COR-L47 (cell line): ENCODE results near the gene C12orf76.
"Not testable (repeated sequence)": the region's sequence is repeated elsewhere in the genome, so short reads cannot be mapped to it uniquely, and the experiment has no call there.

Experiments
- DNase-seq: peaks from one replicate; lab custom pipeline; 2025; lab: John Stamatoyannopoulos, UW

C12orf76 gene, protein sequence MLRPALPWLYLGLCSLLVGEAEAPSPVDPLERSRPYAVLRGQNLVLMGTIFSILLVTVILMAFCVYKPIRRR

DNA sequence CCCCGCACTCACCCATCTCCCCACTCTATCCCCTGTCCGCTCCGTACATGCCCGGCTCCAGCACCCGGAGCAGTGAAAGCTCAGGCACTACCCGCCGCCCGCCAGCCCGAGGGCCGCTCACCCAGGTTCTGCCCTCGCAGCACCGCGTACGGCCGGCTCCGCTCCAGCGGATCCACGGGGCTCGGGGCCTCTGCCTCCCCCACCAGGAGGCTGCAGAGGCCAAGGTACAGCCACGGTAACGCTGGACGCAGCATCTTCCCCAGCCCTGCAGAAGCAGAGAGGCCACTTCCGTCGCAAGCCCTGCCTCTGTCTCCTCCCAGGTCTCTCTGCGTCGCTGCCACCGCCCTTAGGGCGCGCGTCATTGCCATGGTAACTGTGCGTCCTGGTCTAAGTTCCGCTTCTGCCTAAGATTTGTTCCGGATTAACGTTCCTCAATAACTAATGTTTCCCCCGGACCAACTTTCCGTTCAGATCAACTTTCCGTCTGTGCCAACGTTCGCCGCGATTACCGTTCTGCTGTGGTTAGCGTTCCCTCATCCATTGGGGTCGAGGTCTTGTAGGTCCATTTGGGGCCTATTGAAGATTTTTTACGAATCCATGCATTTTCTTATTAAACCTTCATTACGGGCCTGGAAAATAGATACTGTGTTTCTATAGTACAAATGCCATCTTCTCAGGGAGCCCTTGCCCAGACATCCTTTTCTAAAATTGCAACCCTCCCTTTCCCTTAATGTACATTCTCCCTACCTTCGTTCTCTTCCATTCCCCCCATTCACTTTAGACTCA, at the start of gene C12orf76:
Gene C12orf76 (minus strand): TSS at position 281 of the 786 bp plus-strand sequence. CDS start 27 bp downstream, at position 254.
- DNase-seq: peak; percentile 96

DNA sequence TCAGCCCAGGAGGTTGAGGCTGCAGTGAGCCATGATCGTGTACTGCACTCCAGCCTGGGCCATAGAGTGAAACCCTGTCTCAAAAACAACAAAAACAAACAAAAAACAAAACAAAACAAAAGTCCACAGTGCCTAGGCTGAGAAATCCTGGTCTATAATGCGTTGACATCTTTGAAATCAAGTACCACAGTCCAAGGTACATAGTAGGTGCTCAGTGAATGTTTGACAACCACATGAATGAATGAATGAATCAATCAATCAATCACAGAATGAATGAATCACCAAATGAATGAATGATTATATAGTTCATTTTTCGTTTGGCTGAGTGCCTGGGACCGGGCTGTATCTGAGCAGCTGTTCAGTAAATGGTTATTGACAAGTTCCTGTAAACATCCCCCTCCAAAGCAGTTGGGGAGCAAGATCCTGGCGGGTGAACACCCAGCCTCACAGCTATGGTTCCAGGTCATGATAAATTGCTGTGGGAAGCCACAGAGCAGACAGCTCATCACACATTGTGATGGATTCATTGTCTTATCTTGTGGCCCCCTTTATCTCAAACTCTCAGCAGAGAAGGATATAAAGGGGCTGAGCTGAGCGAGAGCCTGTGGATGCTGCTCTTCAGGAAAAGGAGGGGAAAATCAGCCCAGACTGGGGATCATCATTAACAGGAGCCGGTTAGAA, 45.4 kb upstream of the C12orf76 start:
- DNase-seq: no peak

DNA sequence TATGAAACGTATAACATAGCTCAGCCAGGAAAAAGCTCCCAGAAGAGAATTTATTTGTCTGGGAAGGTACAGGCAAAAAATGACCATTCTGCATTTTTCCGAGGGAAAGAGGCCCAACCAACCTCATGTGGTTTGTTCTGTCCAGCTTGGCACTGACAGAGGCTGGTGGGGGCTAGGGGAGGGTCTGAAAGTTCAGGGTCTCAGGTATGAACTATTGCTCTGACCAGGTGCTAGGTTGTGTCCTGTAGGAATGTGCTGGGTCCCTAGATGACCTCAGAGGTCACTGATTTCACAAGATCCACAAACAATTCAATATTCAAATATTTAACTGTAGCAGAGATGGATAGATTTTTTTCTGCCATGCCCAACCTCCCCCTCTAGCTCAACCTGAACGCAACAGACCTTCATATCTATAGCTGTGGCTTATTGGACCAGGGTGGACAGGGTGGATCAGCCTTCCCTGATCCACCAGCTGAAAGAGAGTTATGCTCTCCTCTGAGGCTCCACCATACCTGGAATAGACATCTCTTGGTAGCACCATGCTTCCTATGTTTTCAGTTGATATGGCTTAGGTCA, 42.9 kb upstream of the C12orf76 start:
- no peak for DNase-seq

DNA sequence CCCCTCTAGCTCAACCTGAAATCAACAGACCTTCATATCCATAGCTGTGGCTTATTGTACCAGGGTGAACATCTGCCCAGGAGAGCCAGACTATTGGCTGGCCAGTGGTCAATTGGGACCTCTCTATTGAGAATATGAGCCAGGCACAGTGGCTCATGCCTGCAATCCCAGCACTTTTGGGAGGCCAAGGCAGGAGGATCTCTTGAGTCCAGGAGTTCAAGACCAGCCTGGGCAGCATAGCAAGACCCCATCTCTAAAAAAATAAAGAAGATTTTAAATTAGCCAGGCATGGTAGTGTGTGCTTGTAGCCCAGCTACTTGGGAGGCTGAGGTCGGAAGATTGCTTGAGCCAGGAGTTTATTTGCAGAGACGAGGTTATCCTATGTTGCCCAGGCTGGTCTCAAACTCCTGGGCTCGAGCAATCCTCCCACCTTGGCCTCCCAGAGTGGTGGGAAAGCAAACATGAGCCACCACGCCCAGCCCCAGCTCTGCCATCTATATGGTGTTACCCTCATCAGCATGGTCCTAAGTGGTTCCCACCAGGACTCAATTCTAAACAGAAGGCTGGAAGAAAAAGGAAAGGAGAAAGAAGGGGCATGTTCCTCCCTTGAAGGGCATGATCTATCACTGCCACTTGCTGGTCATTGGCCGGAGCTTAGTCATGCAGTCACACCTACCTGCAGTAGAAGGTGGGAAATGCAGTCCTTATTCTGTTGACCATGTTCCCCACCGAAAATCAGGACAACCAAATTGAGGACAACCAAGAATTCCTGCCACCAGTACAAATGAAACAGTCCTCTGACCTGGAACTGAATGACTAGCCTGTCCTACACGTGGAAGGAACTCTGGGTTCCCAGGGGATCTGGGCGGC, 42.2 kb upstream of the C12orf76 start:
- no peak for DNase-seq

DNA sequence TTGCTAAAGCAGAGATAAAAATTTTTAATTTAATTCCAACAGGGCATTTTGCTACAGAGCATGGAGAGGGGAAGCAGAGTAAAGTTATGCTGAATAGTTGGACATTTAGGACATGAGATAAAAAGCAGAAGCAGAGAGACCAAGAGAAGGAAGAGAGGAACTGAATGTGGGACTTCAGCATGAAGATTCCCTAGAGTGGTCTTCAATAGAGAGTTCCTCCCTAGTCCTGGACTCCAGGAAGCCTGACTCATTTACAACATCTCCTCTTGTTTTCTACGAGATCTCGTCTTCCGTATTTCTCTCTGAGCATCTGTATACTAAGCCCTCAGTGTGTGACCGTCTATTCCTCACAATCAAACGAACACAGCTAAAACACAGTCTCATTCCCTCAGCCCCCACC, 40.6 kb upstream of the C12orf76 start:
- no peak for DNase-seq

DNA sequence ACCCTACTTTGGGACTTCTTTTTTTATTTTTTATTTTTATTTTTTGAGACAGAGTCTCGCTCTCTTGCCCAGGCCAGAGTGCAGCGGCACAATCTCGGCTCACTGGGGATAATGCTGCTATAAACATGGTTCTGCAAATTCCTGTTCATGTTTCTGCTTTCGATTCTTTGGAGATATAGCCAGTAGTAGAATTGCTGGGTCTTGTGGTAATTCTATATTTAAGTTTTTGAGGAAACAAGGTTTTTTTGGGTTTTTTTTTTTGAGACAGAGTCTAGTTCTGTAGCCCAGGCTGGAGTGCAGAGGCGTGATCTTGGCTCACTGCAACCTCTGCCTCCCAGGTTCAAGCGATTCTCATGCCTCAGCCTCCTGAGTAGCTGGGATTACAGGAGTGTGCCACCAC, 39.9 kb upstream of the C12orf76 start:
- not testable (repeated sequence) for DNase-seq

DNA sequence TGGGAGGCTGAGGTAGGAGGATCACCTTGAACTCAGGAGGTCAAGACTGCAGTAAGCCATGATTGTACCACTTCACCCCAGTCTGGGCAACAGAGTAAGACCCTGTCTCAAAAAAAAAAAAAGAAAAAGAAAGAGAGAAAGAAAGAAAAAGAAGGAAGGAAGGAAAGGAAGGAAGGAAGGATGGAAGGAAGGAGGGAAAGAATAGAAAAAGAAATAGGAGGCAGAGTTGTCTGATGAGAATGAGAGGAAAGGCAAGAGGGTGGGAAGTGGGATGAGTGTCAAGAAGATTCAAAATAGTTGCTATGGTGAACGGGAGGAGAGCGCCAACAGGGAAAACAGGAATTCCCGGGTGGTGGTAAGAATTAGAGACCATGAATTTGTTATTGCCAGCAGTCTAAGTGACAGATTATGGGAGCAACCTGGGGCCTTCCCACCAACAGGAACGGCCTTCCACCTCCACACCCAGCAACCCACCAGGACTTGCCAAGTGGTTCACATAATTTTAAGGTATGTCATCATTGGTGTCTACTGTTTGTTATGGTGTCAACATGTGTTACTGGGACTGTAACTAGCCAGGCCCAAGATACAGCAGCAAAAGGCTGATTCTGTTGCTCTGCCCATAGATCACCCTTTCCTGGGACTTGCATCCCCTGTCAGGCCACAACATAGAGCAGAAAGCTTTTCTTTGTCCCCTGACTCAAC, 36.1 kb upstream of the C12orf76 start:
- DNase-seq: no peak

DNA sequence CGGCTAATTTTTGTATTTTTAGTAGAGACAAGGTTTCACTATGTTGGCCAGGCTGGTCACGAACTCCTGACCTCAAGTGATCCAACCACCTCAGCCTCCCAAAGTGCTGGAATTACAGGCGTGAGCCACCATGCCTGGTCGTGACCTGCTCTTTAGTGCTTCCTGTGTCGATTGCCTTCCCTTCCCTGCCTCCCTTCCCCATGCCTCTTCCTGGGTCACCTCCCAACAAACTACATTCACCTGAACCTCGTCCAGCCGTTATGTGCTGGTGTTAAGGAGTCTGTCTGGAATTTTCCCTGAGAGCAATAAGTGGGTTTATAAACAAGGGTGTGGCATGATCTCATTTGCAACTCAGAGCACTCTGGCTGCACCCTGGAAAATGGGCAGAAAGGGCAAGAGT, 32.1 kb upstream of the C12orf76 start:
- no peak for DNase-seq

DNA sequence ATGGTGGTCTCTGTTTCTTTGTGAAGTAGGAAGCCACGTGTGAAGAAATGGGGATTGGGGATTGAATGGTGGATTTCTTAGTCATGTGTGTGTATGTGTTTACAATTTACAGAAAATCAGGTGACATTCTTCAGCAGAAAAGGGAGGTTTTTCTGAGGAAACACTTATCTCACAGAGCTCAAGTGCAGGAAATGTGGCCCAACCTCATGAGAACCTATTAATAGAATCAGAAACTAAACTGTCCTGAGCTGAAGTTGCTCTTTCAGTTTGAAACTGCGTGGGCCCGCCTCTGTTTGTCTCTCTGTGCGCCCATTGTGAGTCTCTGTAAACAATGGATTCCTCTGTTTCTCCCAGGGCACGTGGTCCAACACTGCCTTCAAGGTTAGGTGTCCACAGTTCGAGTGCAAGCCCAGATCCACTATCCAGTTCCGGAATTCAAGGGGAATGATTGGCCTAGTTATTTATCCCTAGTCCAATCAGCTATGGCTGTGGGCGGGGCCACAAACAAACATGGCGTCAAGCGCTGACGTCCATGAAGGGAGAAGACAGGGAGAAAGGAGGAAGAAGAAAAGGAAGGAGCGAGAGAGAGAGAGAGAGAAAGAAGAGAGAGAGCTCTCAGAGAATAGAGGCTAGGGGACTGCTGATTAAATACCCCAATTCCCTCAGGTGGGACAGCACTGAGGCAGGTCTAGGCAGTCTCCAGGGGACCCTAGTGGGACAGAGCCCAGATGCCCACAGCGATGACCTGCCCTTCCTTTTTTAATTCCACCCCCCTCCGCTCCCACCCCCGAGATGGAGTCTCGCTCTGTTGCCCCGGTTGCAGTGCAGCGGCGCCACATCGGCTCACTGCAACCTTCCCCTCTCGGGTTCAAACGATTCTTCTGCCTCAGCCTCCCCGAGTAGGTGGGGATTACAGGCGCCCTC, 31.4 kb upstream of the C12orf76 start:
- no peak for DNase-seq

DNA sequence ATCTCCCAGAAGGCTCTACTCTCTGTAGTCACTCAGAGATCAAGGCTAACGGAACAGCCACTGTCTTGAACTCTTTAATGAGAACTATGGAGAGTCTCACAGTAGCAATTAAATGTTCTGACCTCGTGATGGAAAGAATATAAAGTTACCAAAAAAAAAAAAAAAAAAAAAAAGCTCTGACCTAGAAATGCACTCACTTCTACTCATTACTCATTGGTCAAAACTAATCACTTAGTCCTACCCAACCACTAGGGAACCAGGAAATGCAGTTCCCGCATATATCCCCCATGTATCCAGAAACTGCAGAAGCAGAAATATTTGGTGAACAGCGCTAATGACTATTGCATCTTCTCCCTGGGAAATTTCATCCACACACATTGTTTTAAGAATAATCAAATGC, 29.5 kb upstream of the C12orf76 start:
- DNase-seq: no peak

DNA sequence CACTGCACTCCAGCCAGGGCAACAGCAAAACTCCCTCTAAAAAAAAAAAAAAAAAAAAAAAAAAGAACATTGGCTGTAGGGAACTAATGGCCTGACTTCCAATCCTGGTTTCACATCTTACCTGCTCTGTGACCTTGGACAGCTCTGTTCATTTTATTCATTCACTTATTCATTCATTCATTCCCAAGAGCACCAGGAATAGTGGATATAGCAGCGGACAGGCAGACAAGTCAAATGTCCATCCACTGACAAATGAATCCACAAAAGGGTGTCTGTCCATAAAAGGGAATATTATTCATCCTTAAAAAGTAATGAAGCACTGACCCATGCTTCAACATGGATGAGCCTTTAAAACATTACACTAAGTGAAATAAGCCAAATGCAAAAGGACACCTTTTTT, 27.6 kb upstream of the C12orf76 start:
- DNase-seq: no peak

DNA sequence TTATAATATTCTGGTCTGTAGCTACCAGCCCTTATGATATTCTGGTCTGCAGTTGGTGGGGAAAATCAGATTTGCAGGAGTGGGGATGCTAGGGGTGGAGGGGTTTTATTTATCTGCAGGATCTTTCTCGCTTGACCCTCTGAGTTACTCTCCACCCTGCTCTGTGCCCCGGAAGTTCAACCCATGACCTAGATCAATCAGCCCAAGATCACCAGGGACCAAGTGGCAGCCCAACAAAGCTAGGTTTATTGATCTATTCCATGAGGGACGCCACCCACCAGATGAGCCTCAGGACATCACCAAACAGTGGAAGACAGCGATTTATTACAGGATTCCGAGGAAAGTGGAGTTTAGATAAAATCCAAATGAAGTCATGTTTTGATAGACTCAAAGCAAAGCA, 25.8 kb upstream of the C12orf76 start:
- no peak for DNase-seq

DNA sequence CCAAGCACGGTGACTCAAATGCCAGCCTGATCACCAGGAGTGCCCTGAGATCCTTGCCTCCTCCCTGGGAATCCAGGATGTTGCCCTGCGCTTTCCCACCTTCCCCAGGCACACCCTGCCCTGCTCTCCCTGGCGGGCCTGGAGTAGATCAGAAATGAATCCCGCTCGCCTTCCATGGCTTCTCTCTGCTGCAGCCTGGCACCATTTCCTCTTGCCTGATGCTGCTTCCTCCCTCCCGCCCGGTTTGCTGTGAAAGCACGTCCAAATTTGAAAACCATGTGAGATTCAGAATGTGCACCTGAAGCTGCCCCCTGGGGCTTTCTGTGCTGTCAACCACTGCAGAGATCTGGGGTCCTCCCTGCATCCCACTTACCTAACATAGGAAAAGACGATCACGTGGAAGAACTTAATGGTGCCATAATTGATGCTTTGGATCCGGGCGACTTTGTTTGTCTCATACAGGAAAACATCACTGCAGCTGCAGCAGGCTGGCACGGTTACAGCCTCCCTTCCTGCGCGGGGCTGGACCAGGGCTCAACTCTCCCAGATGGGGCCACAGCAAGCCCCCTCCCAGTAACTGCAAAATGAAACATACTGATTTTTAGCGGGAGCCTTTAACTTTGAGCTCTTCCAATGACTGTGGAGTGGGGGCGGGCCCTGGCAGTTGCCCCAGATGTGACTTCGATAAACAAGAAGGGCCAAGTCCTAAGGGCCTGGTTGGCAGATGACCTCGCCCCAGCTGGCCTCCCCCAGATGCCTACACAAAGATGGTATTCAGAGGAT, 24.9 kb upstream of the C12orf76 start:
- DNase-seq: peak; percentile 81

DNA sequence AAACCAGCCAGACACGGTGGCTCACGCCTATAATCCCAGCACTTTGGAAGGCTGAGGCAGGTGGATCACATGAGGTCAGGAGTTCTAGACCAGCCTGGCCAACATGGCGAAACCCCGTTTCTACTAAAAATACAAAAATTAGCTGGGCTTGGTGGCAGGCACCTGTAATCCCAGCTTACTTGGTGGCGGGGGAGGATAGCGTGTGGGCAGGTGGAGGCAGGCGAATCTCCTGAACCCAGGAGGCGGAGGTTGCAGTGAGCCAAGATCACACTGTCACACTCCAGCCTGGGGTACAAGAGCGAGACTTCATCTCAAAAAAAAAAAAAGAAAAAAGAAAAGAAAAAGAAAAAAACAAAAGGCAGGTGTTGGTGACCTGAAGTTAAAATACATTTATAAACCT, 24.3 kb upstream of the C12orf76 start:
- DNase-seq: not testable (repeated sequence)

DNA sequence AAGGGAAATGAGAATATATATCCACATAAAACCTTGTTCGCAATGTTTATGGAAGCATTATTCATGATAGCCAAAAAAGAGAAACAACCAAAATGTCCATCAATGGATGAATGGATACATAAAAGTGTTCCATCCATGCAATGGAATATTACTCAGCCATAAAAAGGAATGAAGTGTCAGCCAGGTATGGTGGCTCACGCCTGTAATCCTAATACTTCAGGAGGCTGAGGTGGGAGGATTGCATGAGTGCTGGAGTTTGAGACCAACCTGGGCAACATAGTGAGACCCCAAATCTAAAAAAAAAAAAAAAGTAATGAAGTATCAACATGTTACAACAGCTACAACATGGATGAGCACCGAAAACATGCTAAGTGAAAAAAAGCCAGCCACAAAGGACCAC, 23.6 kb upstream of the C12orf76 start:
- DNase-seq: no peak

DNA sequence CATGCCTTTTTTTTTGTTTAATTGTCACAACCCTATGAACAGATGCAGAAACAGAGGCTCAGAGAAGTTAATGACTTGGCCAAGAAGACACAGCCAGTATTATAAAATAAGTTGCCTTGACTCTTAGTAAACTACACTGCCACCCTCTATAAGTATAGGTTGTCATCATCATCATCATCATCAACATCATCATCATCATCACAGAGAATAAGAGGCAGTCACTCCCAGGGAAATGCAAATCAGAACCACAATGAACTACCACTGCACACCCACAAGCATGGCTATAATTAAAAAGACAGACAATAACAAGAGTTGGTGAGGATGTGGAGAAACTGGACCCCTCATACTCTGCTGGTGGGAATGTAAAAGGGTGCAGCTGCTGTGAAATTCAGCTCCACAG, 23.2 kb upstream of the C12orf76 start:
- no peak for DNase-seq

DNA sequence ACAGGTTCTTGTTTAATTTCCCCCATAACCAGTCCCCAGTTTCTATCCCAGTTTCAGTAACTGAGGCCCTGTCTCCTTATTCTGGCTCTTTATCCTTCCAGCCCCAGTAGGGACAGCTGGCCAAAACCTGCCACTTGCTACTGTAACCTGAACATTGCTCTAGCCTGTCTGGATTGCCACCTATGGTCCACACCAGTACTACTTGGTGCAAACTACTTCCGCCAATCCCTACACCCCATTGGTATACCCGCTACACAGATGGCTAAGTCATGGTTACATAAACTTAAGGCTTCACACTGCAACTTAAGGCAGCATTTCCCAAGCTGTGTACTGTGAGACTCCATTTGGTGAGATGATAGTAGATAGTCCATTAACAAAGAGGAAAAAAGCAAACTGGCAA, 20.3 kb upstream of the C12orf76 start:
- DNase-seq: no peak

DNA sequence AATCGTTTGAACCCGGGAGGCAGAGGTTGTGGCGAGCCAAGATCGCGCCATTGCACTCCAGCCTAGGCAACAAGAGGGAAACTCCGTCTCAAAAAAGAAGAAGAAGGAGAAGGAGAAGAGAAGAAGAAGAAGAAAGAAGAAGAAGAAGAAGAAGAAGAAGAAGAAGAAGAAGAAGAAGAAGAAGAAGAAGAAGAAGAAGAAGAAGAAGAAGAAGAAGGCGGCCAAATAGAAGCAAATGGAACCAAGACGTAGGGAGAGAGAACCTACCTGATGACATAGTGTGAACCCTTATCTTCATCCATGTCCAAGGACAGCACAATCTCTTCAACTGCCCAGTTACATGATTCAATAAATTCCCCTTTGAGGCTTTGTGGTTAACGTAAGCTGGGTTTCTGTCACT, 19.8 kb upstream of the C12orf76 start:
- not testable (repeated sequence) for DNase-seq

DNA sequence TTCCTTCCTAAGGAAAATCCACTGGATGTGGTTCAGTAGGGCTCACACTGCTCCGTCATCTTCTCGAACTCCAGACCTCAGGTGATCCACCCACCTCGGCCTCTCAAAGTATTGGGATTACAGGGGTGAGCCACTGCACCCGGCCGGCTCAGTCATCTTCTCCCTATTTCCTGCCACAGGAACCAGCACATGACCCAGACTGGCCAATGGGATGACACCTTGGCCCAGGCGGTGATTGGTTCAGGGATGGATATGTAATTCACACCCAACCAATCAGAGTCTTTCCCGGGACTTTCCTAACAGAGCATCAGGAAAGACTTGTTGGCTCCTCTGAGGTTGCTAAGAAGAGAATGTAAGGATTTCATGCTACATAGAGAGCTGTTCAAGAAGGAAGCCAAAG, 19.2 kb upstream of the C12orf76 start:
- no peak for DNase-seq

DNA sequence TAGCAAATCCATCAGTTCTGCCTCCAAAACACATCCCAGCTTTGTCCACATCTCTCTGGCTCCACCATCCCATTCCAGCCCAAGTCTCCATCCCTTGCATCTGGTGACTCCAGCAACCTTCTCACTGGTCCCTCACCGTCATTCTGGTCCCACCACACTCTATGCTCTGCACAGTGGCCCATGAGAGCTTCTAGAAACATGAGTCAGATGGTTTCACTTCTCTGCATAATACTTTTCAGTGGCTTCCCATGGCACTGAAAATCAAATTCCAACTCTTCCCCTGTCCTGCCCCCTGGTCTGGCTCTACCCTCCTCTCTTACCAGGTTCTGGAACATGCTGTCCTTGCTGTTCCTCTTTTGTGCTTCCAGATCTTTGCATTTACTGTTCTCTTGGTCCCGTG, 17.2 kb upstream of the C12orf76 start:
- DNase-seq: no peak
